ENCODE measurements around the gene LRP1B. TPM values are rescaled to one million over a fixed set of nuclear protein-coding genes. Genes with fewer than 3 reads are reported as not detected.

The LRP1B gene
- total RNA-seq, 1 donor from 2014 or later: 8.8 TPM

- intact Hi-C loops (cut with DNase I): no loop called here
- TF ChIP-seq POLR2AphosphoS5 (IDR thresholded peaks at IDR 0.05; ENCODE audit: insufficient read depth in 1 of 2, low read depth in 1 of 2): no peak
- no peak for TF ChIP-seq POLR2A (IDR thresholded peaks at IDR 0.05)
- no peak for TF ChIP-seq CTCF (IDR thresholded peaks at IDR 0.05)
- Histone ChIP-seq H3K36me3 (no peaks in the 10 kb centered on the region), H3K27me3 (no peaks in the 10 kb centered on the region), H3K4me1 (no peaks in the 10 kb centered on the region), H3K27ac (no peak overlapping the region), H3K4me3 (no peak overlapping the region), H3K9me3 (no peaks in the 10 kb centered on the region)
- no peak for DNase-seq (ENCODE audit: extremely low spot score in 2 of 2)
These were observed 54.5 kb downstream of the LRP1B start for GRCh38 chr2:142076317-142076716.

GRCh38 chr2:142075826-142076225 lies 55.0 kb downstream of the LRP1B start:
- H3K9me3 ChIP-seq: no peaks in the 10 kb centered on the region
- no peaks in the 10 kb centered on the region for H3K4me1 ChIP-seq
- no peaks in the 10 kb centered on the region for H3K27me3 ChIP-seq
- TF ChIP-seq POLR2A (IDR thresholded peaks at IDR 0.05) (no peak), POLR2AphosphoS5 (IDR thresholded peaks at IDR 0.05; ENCODE audit: insufficient read depth in 1 of 2, low read depth in 1 of 2) (no peak), CTCF (IDR thresholded peaks at IDR 0.05) (no peak)
- no peaks in the 10 kb centered on the region for H3K36me3 ChIP-seq
- no peak overlapping the region for H3K27ac ChIP-seq
- intact Hi-C loops (cut with DNase I): no loop called here
- no peak overlapping the region for H3K4me3 ChIP-seq
- DNase-seq (ENCODE audit: extremely low spot score in 2 of 2): no peak

- H3K36me3 ChIP-seq: no peaks in the 10 kb centered on the region
- intact Hi-C loops (cut with DNase I): no loop called here
These were observed 61.4 kb downstream of the LRP1B start for GRCh38 chr2:142069251-142069888.

GRCh38 chr2:142065700-142066099 lies 65.1 kb downstream of the LRP1B start:
- intact Hi-C loops (cut with DNase I): no loop called here

More at GRCh38 chr2:142069251-142069888, 61.4 kb downstream of the LRP1B start:
- Histone ChIP-seq H3K27me3 (no peaks in the 10 kb centered on the region), H3K4me1 (no peaks in the 10 kb centered on the region), H3K27ac (no peak overlapping the region), H3K9me3 (no peaks in the 10 kb centered on the region), H3K4me3 (no peak overlapping the region)
- no peak for TF ChIP-seq POLR2A (IDR thresholded peaks at IDR 0.05)
- no peak for TF ChIP-seq CTCF (IDR thresholded peaks at IDR 0.05)
- no peak for TF ChIP-seq POLR2AphosphoS5 (IDR thresholded peaks at IDR 0.05; ENCODE audit: insufficient read depth in 1 of 2, low read depth in 1 of 2)
- DNase-seq (ENCODE audit: extremely low spot score in 2 of 2): no peak

More at GRCh38 chr2:142065700-142066099, 65.1 kb downstream of the LRP1B start:
- H3K4me1 ChIP-seq: no peaks in the 10 kb centered on the region
- H3K27me3 ChIP-seq: no peaks in the 10 kb centered on the region
- DNase-seq (ENCODE audit: extremely low spot score in 2 of 2): no peak
- H3K4me3 ChIP-seq: no peak overlapping the region
- H3K36me3 ChIP-seq: no peaks in the 10 kb centered on the region
- H3K27ac ChIP-seq: no peak overlapping the region
- H3K9me3 ChIP-seq: no peaks in the 10 kb centered on the region
- TF ChIP-seq CTCF (IDR thresholded peaks at IDR 0.05) (no peak), POLR2A (IDR thresholded peaks at IDR 0.05) (no peak), POLR2AphosphoS5 (IDR thresholded peaks at IDR 0.05; ENCODE audit: insufficient read depth in 1 of 2, low read depth in 1 of 2) (no peak)

All from vagina (tissue), 2 donors.